ENCODE measurements around the gene ABCB4. TPM values are rescaled to one million over a fixed set of nuclear protein-coding genes. Genes with fewer than 3 reads are reported as not detected.

ABCB4 gene
- total and polyA plus RNA-seq, 2 experiments from 2014 or later = 1.2 to 1.5 TPM

GRCh38 chr7:87480386-87480785 is 4.9 kb upstream of the ABCB4 start:
- no peaks in the 10 kb centered on the region for H3K36me3 ChIP-seq (ENCODE audit: insufficient read depth)
- no peak overlapping the region for H3K4me3 Mint-ChIP-seq
- H3K4me2 ChIP-seq = no peak overlapping the region
- no peaks in the 10 kb centered on the region for H3K9me3 Mint-ChIP-seq
- H3K79me2 ChIP-seq (replicated peaks; ENCODE audit: insufficient read depth) = no peaks in the 10 kb centered on the region
- no peaks in the 10 kb centered on the region for H4K20me1 ChIP-seq (replicated peaks; ENCODE audit: insufficient read depth)
- peaks cover 2% of the 10 kb centered on the region; the same call in 1 of the 3 replicates for H3K4me1 Mint-ChIP-seq
- no peaks in the 10 kb centered on the region for H3K9me2 ChIP-seq (ENCODE audit: insufficient read depth)
- H3F3A ChIP-seq (replicated peaks; ENCODE audit: low read depth) = no peaks in the 10 kb centered on the region
- peaks cover 13% of the 10 kb centered on the region for H3K27me3 Mint-ChIP-seq (ENCODE audit: insufficient read depth, low read depth, poor library complexity)
- peaks cover 22% of the 10 kb centered on the region for H3K27me3 ChIP-seq (ENCODE audit: insufficient read depth)
- H3K27ac Mint-ChIP-seq = no peak overlapping the region
- peaks cover 7% of the 10 kb centered on the region for H3K4me1 ChIP-seq (ENCODE audit: insufficient read depth)
- no peak overlapping the region for H2AFZ ChIP-seq
- no peak overlapping the region for H3K4me3 ChIP-seq
- DNase-seq (ENCODE audit: low spot score) = no peak
- TF ChIP-seq EZH2 (IDR thresholded peaks at IDR 0.05; ENCODE audit: low read depth, unreplicated experiment) (no peak), JUNB (IDR thresholded peaks at IDR 0.05; ENCODE audit: unreplicated experiment) (no peak), ZNF462 (CRISPR knock-in tag; IDR thresholded peaks at IDR 0.05) (no peak), CREB1 (CRISPR knock-in tag; IDR thresholded peaks at IDR 0.05; ENCODE audit: low read depth) (no peak), ETS1 (IDR thresholded peaks at IDR 0.05) (no peak)
- no peak overlapping the region for H3K27ac ChIP-seq (ENCODE audit: low read depth)
- no peak for ATAC-seq
- H3K36me3 Mint-ChIP-seq (ENCODE audit: low read depth) = no peaks in the 10 kb centered on the region

- Histone ChIP-seq H3K27me3 (ENCODE audit: insufficient read depth) (peaks cover 27% of the 10 kb centered on the region), H3K4me2 (no peak overlapping the region), H3K36me3 (ENCODE audit: insufficient read depth) (no peaks in the 10 kb centered on the region), H3K9me2 (ENCODE audit: insufficient read depth) (no peaks in the 10 kb centered on the region), H3K79me2 (replicated peaks; ENCODE audit: insufficient read depth) (no peaks in the 10 kb centered on the region), H4K20me1 (replicated peaks; ENCODE audit: insufficient read depth) (no peaks in the 10 kb centered on the region), H3K4me3 (no peak overlapping the region), H3K4me1 (ENCODE audit: insufficient read depth) (peaks cover 7% of the 10 kb centered on the region), H3K27ac (ENCODE audit: low read depth) (no peak overlapping the region), H2AFZ (no peak overlapping the region), H3F3A (replicated peaks; ENCODE audit: low read depth) (no peaks in the 10 kb centered on the region)
- H3K36me3 Mint-ChIP-seq (ENCODE audit: low read depth) = no peaks in the 10 kb centered on the region
- no peak overlapping the region for H3K27ac Mint-ChIP-seq
- H3K4me3 Mint-ChIP-seq = no peak overlapping the region
- H3K27me3 Mint-ChIP-seq (ENCODE audit: insufficient read depth, low read depth, poor library complexity) = peaks cover 16% of the 10 kb centered on the region
- peaks cover 4% of the 10 kb centered on the region for H3K4me1 Mint-ChIP-seq
- H3K9me3 Mint-ChIP-seq = no peaks in the 10 kb centered on the region
- ATAC-seq = no peak
- DNase-seq (ENCODE audit: low spot score) = no peak
- TF ChIP-seq POLR2AphosphoS5 (IDR thresholded peaks at IDR 0.05; ENCODE audit: low read depth) (no peak), STAT1 (IDR thresholded peaks at IDR 0.05; ENCODE audit: unreplicated experiment) (no peak), EZH2phosphoT487 (IDR thresholded peaks at IDR 0.05; ENCODE audit: unreplicated experiment) (no peak), NANOG (IDR thresholded peaks at IDR 0.05; ENCODE audit: borderline replicate concordance) (no peak), CREB1 (CRISPR knock-in tag; IDR thresholded peaks at IDR 0.05; ENCODE audit: low read depth) (no peak), ZNF114 (CRISPR knock-in tag; IDR thresholded peaks at IDR 0.05) (no peak), ZNF331 (CRISPR knock-in tag; IDR thresholded peaks at IDR 0.05; ENCODE audit: low read depth) (no peak), EZH2 (IDR thresholded peaks at IDR 0.05; ENCODE audit: low read depth, unreplicated experiment) (no peak)
Measured at GRCh38 chr7:87479951-87480350, 4.5 kb upstream of the ABCB4 start.

Data from GM23338 (cell line).